Measurements from ENCODE around the gene MESD.

The MESD gene

GRCh38 chr15:81015621-81016488 lies 26.2 kb upstream of the MESD start:
- no peak for DNase-seq (ENCODE audit: low read depth)

- no peak for DNase-seq (ENCODE audit: low read depth)
These were observed 25.0 kb upstream of the MESD start for GRCh38 chr15:81014446-81015093.

GRCh38 chr15:81013396-81013929 lies 23.8 kb upstream of the MESD start:
- DNase-seq (ENCODE audit: low read depth) = no peak

GRCh38 chr15:81012588-81012987 lies 23.0 kb upstream of the MESD start:
- no peak for DNase-seq (ENCODE audit: low read depth)

- DNase-seq (ENCODE audit: low read depth) = peak; percentile 56
These were observed 22.0 kb upstream of the MESD start for GRCh38 chr15:81011593-81011992.

GRCh38 chr15:81010086-81010485 lies 20.5 kb upstream of the MESD start:
- no peak for DNase-seq (ENCODE audit: low read depth)

- DNase-seq (ENCODE audit: low read depth) = no peak
These were observed 18.7 kb upstream of the MESD start for GRCh38 chr15:81008312-81008711.

GRCh38 chr15:81007428-81008064 lies 17.9 kb upstream of the MESD start:
- DNase-seq (ENCODE audit: low read depth) = no peak

- no peak for DNase-seq (ENCODE audit: low read depth)
These were observed 16.5 kb upstream of the MESD start for GRCh38 chr15:81006124-81006523.

- DNase-seq (ENCODE audit: low read depth) = no peak
These were observed 13.4 kb upstream of the MESD start for GRCh38 chr15:81003097-81003350.

- peak; percentile 48 for DNase-seq (ENCODE audit: low read depth)
These were observed 12.9 kb upstream of the MESD start for GRCh38 chr15:81002331-81003096.

- DNase-seq (ENCODE audit: low read depth) = no peak
These were observed 12.4 kb upstream of the MESD start for GRCh38 chr15:81002009-81002330.

- peak; percentile 66 for DNase-seq (ENCODE audit: low read depth)
These were observed 11.8 kb upstream of the MESD start for GRCh38 chr15:81001152-81002008.

GRCh38 chr15:81000624-81001151 lies 11.1 kb upstream of the MESD start, which contains the start of gene TLNRD1:
TLNRD1 (plus strand) TSS chr15:81000923; CDS start chr15:81002272, 1,349 bp downstream.
- peak; percentile 94 for DNase-seq (ENCODE audit: low read depth)

- no peak for DNase-seq (ENCODE audit: low read depth)
These were observed 10.6 kb upstream of the MESD start for GRCh38 chr15:81000144-81000623.

GRCh38 chr15:80999623-81000036 lies 10.0 kb upstream of the MESD start:
- no peak for DNase-seq (ENCODE audit: low read depth)

- DNase-seq (ENCODE audit: low read depth) = no peak
These were observed 8.6 kb upstream of the MESD start for GRCh38 chr15:80998251-80998650.

GRCh38 chr15:80997692-80998091 lies 8.1 kb upstream of the MESD start:
- peak; percentile 26 for DNase-seq (ENCODE audit: low read depth)

- DNase-seq (ENCODE audit: low read depth) = no peak
These were observed 6.6 kb upstream of the MESD start for GRCh38 chr15:80996247-80996646.

- no peak for DNase-seq (ENCODE audit: low read depth)
These were observed 2.8 kb upstream of the MESD start for GRCh38 chr15:80992441-80992840.

- DNase-seq (ENCODE audit: low read depth) = no peak
These were observed 2.4 kb upstream of the MESD start for GRCh38 chr15:80992006-80992405.
